SU-DHL-6 (cell line): ENCODE measurements around the gene STRADA.

ENCODE experiments used
- CTCF ChIP-seq: fragments of 200-600 bp; sonication (generic); IDR thresholded peaks from one replicate; pipeline ENCODE4 v1.5.1; 2017; ENCODE audit warnings: antibody characterized with exemption, mild to moderate bottlenecking, low read length, moderate library complexity; ENCODE audit not compliant: insufficient read depth, poor library complexity, severe bottlenecking
- EZH2phosphoT487 ChIP-seq: fragments of 200-600 bp; sonication (generic), shearing (Covaris generic); conservative IDR thresholded peaks from 2 replicates; pipeline ENCODE4 v1.6.1; 2018; ENCODE audit warnings: mild to moderate bottlenecking, antibody characterized with exemption, low read length, moderate library complexity, mixed read lengths

- TF ChIP-seq CTCF (no peak), EZH2phosphoT487 (no peak)
Measured at GRCh38 chr17:63657786-63658185, 83.8 kb downstream of the STRADA start.
